ENCODE data around the gene ERCC6L2.
A peak's percentile ranks its signal among the peaks of the same experiment; 100 is the strongest.

The ERCC6L2 gene

GRCh38 chr9:95981761-95982390 is 106.4 kb downstream of the ERCC6L2 start:
- no peak for DNase-seq

GRCh38 chr9:95985440-95986055 is 110.1 kb downstream of the ERCC6L2 start:
- no peak for DNase-seq

- no peak for DNase-seq
Measured at GRCh38 chr9:95989297-95989696, 113.8 kb downstream of the ERCC6L2 start.

- DNase-seq: no peak
Measured at GRCh38 chr9:95991326-95991725, 115.8 kb downstream of the ERCC6L2 start.

- no peak for DNase-seq
Measured at GRCh38 chr9:95992536-95992935, 117.0 kb downstream of the ERCC6L2 start.

GRCh38 chr9:95993337-95993736 is 117.8 kb downstream of the ERCC6L2 start:
- DNase-seq: no peak

GRCh38 chr9:95999390-95999789 is 123.9 kb downstream of the ERCC6L2 start:
- DNase-seq: no peak

- no peak for DNase-seq
Measured at GRCh38 chr9:96004379-96004778, 128.9 kb downstream of the ERCC6L2 start.

- no peak for DNase-seq
Measured at GRCh38 chr9:96006296-96006879, 130.9 kb downstream of the ERCC6L2 start.

GRCh38 chr9:96006961-96007360 is 131.5 kb downstream of the ERCC6L2 start:
- no peak for DNase-seq

GRCh38 chr9:96008502-96009222 is 133.2 kb downstream of the ERCC6L2 start:
- DNase-seq: no peak

GRCh38 chr9:96009223-96009602 is 133.7 kb downstream of the ERCC6L2 start:
- DNase-seq: no peak

GRCh38 chr9:96009690-96010472 is 134.4 kb downstream of the ERCC6L2 start:
- peak; percentile 69 for DNase-seq

- DNase-seq: peak; percentile 63
Measured at GRCh38 chr9:96014078-96014477, 138.6 kb downstream of the ERCC6L2 start.

GRCh38 chr9:96015876-96016686 is 140.6 kb downstream of the ERCC6L2 start:
- DNase-seq: peak; percentile 83

Measured in activated CD4-positive, alpha-beta T cell treated with anti-CD3 and anti-CD28 coated beads, Interleukin-10, Interleukin-2, amounts not matched to agents 100 ng/mL and 50 ng/mL, durations not matched to agents 16 hours and 8 hours (primary cell).